Stimulated activated CD4-positive, alpha-beta T cell treated with anti-CD3 and anti-CD28 coated beads, TNF-alpha, amount 100 ng/mL, for 4 hours (primary cell): Measurements from ENCODE around the gene SPATS2L.

ENCODE experiments used
- DNase-seq, 3 experiments: peaks; one replicate each; pipeline ENCODE4 v3.0.0-alpha.2; 2020; ENCODE audit warnings: low read depth in 3 of 3

Gene SPATS2L

GRCh38 chr2:200442471-200442870 is 136.0 kb downstream of the SPATS2L start:
- no peak for DNase-seq

GRCh38 chr2:200443376-200443775 is 136.9 kb downstream of the SPATS2L start:
- DNase-seq, result no peak

GRCh38 chr2:200443916-200444315 is 137.4 kb downstream of the SPATS2L start:
- DNase-seq, result no peak

- no peak for DNase-seq
Observed at GRCh38 chr2:200444530-200444929, 138.0 kb downstream of the SPATS2L start.

- DNase-seq, result no peak
Observed at GRCh38 chr2:200445284-200445683, 138.8 kb downstream of the SPATS2L start.

- no peak for DNase-seq
Observed at GRCh38 chr2:200446612-200447011, 140.1 kb downstream of the SPATS2L start.

GRCh38 chr2:200447139-200447855 is 140.8 kb downstream of the SPATS2L start:
- no peak for DNase-seq

GRCh38 chr2:200448455-200448854 is 142.0 kb downstream of the SPATS2L start:
- no peak for DNase-seq

- DNase-seq, result no peak
Observed at GRCh38 chr2:200449149-200449548, 142.7 kb downstream of the SPATS2L start.

GRCh38 chr2:200450288-200450687 is 143.8 kb downstream of the SPATS2L start:
- no peak for DNase-seq

GRCh38 chr2:200451511-200451910 is 145.0 kb downstream of the SPATS2L start:
- no peak for DNase-seq

GRCh38 chr2:200452377-200452776 is 145.9 kb downstream of the SPATS2L start:
- no peak for DNase-seq

GRCh38 chr2:200453142-200453852 is 146.8 kb downstream of the SPATS2L start:
- no peak for DNase-seq

GRCh38 chr2:200453853-200454534 is 147.5 kb downstream of the SPATS2L start:
- DNase-seq, result no peak

GRCh38 chr2:200454927-200455801 is 148.7 kb downstream of the SPATS2L start:
- no peak for DNase-seq

GRCh38 chr2:200455958-200456421 is 149.5 kb downstream of the SPATS2L start:
- no peak for DNase-seq

- DNase-seq, result no peak
Observed at GRCh38 chr2:200456567-200456966, 150.1 kb downstream of the SPATS2L start.

- no peak for DNase-seq
Observed at GRCh38 chr2:200459101-200459500, 152.6 kb downstream of the SPATS2L start.

GRCh38 chr2:200461846-200462710 is 155.6 kb downstream of the SPATS2L start:
- no peak for DNase-seq

GRCh38 chr2:200463452-200463851 is 157.0 kb downstream of the SPATS2L start:
- no peak for DNase-seq
